Trophoblast cell (in vitro differentiated cells and primary cell): ENCODE data around the gene NAB2.

Source experiments
- DNase-seq, 2 donors: peaks; one replicate each; pipeline ENCODE4 v3.0.0-alpha.2; 2016
- H2AFZ ChIP-seq: 2 replicates; pipeline ENCODE4 v1.6.1; 2013; ENCODE audit warnings: low read length, moderate library complexity, mild to moderate bottlenecking; ENCODE audit not compliant: insufficient read depth, poor library complexity
- H2AK5ac ChIP-seq: 2 replicates; pipeline ENCODE4 v1.6.1; 2013; ENCODE audit warnings: mild to moderate bottlenecking, low read length
- H2BK120ac ChIP-seq: 2 replicates; pipeline ENCODE4 v1.6.1; 2013; ENCODE audit warnings: low read length, mild to moderate bottlenecking, moderate library complexity; ENCODE audit not compliant: insufficient read depth, poor library complexity
- H2BK12ac ChIP-seq: 2 replicates; pipeline ENCODE4 v1.6.1; 2013; ENCODE audit warnings: mild to moderate bottlenecking, low read length, moderate library complexity
- H2BK5ac ChIP-seq: 2 replicates; pipeline ENCODE4 v1.6.1; 2013; ENCODE audit warnings: low read length, low read depth, moderate library complexity, mild to moderate bottlenecking; ENCODE audit not compliant: poor library complexity
- H3K14ac ChIP-seq: 2 replicates; pipeline ENCODE4 v1.6.1; 2013; ENCODE audit warnings: mild to moderate bottlenecking, low read length
- H3K18ac ChIP-seq: 2 replicates; pipeline ENCODE4 v1.6.1; 2013; ENCODE audit warnings: mild to moderate bottlenecking, low read length
- H3K23ac ChIP-seq: 2 replicates; pipeline ENCODE4 v1.6.1; 2013; ENCODE audit warnings: low read length
- H3K27ac ChIP-seq: 2 replicates; pipeline ENCODE4 v1.5.1; 2013; ENCODE audit warnings: low read depth, mild to moderate bottlenecking, inconsistent platforms, low read length, moderate library complexity
- H3K27me3 ChIP-seq: 2 replicates; pipeline ENCODE4 v1.6.1; 2013; ENCODE audit warnings: inconsistent platforms, mild to moderate bottlenecking, low read length, moderate library complexity; ENCODE audit not compliant: insufficient read depth
- H3K36me3 ChIP-seq, 2 experiments: 1 replicate in 1 of 2; 2 replicates in 1 of 2; pipeline ENCODE4 v1.6.1; 2013; ENCODE audit warnings: low read length in 2 of 2, mild to moderate bottlenecking in 2 of 2, moderate library complexity in 1 of 2; ENCODE audit not compliant: insufficient read depth in 2 of 2, control insufficient read depth in 1 of 2
- H3K4ac ChIP-seq: 2 replicates; pipeline ENCODE4 v1.6.1; 2013; ENCODE audit warnings: low read depth, mild to moderate bottlenecking, low read length, moderate library complexity
- H3K4me1 ChIP-seq, 2 experiments: 1 replicate in 1 of 2; 2 replicates in 1 of 2; pipeline ENCODE4 v1.6.1; 2013; ENCODE audit warnings: low read length in 2 of 2, mild to moderate bottlenecking in 2 of 2, moderate library complexity in 1 of 2; ENCODE audit not compliant: insufficient read depth in 2 of 2, control insufficient read depth in 1 of 2
- H3K4me2 ChIP-seq: 2 replicates; pipeline ENCODE4 v1.6.1; 2013; ENCODE audit warnings: inconsistent platforms, mild to moderate bottlenecking, low read length, moderate library complexity
- H3K4me3 ChIP-seq: 2 replicates; pipeline ENCODE4 v1.5.1; 2013; ENCODE audit warnings: mild to moderate bottlenecking, low read depth, low read length, inconsistent platforms
- H3K79me1 ChIP-seq: one replicate; pipeline ENCODE4 v1.6.1; 2013; ENCODE audit warnings: low read length
- H3K79me2 ChIP-seq: 2 replicates; pipeline ENCODE4 v1.6.1; 2013; ENCODE audit warnings: low read length, mild to moderate bottlenecking; ENCODE audit not compliant: control insufficient read depth, insufficient read depth, poor library complexity
- H3K9ac ChIP-seq: 2 replicates; pipeline ENCODE4 v1.6.1; 2013; ENCODE audit warnings: mild to moderate bottlenecking, low read length
- H3K9me3 ChIP-seq: 2 replicates; pipeline ENCODE4 v1.6.1; 2013; ENCODE audit warnings: low read depth, mild to moderate bottlenecking, control low read depth, inconsistent platforms, low read length; ENCODE audit not compliant: insufficient read depth
- H4K12ac ChIP-seq: 2 replicates; pipeline ENCODE4 v1.6.1; 2013; ENCODE audit warnings: low read depth, mild to moderate bottlenecking, low read length, moderate library complexity
- H4K8ac ChIP-seq: 2 replicates; pipeline ENCODE4 v1.6.1; 2013; ENCODE audit warnings: low read depth, mild to moderate bottlenecking, low read length, moderate library complexity
- H4K91ac ChIP-seq: one replicate; pipeline ENCODE4 v1.6.1; 2013; ENCODE audit warnings: low read depth, mild to moderate bottlenecking, low read length, moderate library complexity
- WGBS: extraction: QIAGEN DNeasy Blood & Tissue Kit; methylation state at CpG from one replicate; pipeline ENCODE4 v1.1.7; 2013; ENCODE audit warnings: missing lambda C conversion rate; ENCODE audit not compliant: insufficient read length, insufficient coverage; ENCODE audit errors: extremely low coverage; 5-methylcytosine and 5-hydroxymethylcytosine counted together

NAB2 gene

GRCh38 chr12:57093415-57094207, 4.7 kb downstream of the NAB2 start:
- Histone ChIP-seq H3K9me3 (peaks cover 2% of the 10 kb centered on the region), H4K91ac (peak overlapping the region; percentile 84), H4K12ac (peak overlapping the region; percentile 56), H2BK5ac (peak overlapping the region; percentile 35), H3K79me1 (peaks cover 16% of the 10 kb centered on the region), H3K14ac (peak overlapping the region; percentile 43), H3K27ac (peak overlapping the region; percentile 71), H2AFZ (no peak overlapping the region), H2BK12ac (peak overlapping the region; percentile 32), H3K4me3 (no peak overlapping the region), H3K4ac (peak overlapping the region; percentile 42), H3K27me3 (no peaks in the 10 kb centered on the region), H3K79me2 (peaks cover 14% of the 10 kb centered on the region), H3K4me1 (peaks cover 18 to 22% of the 10 kb centered on the region in 2 experiments), H2AK5ac (peak overlapping the region; percentile 84), H4K8ac (peak overlapping the region; percentile 34), H3K36me3 (peaks cover 58 to 67% of the 10 kb centered on the region in 2 experiments), H3K18ac (peak overlapping the region; percentile 48), H3K4me2 (peak overlapping the region; percentile 23), H2BK120ac (peak overlapping the region; percentile 57), H3K9ac (no peak overlapping the region), H3K23ac (no peak overlapping the region)
- peak in 1 of 2 donors; percentile 49 for DNase-seq
- WGBS: no CpG with 5 or more reads among the region's 24 CpGs

DNA sequence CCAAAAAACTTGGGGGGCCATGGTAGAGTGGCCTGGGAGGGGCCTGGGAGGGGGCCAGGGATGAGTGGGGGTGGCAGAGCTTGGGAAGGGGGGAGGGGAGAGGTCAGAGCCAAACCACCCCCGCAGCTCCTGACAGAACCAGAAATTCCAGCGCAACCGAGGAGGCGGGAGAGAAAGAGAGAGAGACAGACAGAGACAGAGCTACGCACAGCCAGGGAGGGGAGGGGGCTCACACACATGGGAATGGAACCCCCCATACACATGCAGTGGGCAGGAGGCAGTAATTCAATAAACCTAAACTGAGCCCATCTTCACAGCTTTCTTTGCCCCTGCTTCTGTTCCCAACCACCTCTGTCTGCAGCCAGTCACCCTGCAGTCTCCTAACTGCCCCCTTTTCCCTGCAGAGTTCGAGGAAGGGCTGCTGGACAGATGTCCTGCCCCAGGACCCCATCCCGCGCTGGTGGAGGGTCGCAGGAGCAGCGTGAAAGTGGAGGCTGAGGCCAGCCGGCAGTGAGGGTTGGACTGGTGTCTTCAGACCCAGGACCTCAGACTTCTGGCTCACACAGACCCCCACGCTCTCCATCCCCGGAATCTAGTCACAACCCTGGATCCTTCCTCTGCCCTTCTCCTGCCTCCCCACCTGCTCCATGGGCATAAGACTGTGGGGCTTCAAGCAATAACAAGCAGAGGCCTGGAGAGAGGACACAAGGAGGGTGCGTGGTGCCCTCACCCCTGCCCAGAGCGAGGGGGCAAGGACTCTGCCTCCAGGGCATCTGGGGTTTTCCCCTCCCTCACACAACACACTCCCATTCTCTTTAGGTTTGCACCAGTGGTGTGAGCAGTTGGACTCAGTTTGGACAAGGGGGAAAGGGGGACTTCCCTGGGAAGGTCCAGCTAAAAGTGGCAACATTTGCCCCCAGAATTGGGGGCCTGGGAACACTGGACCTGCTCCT, 5.6 kb downstream of the NAB2 start:
- H3K79me2 ChIP-seq: peaks cover 10% of the 10 kb centered on the region
- H3K9ac ChIP-seq: no peak overlapping the region
- peak overlapping the region; percentile 60 for H3K27ac ChIP-seq
- H3K14ac ChIP-seq: peak overlapping the region; percentile 62
- WGBS: no CpG with 5 or more reads among the region's 15 CpGs
- H2AK5ac ChIP-seq: peak overlapping the region; percentile 35
- H4K12ac ChIP-seq: peak overlapping the region; percentile 22
- H2AFZ ChIP-seq: no peak overlapping the region
- H3K4ac ChIP-seq: no peak overlapping the region
- H3K27me3 ChIP-seq: no peaks in the 10 kb centered on the region
- peak overlapping the region; percentile 17 for H2BK12ac ChIP-seq
- no peak overlapping the region for H3K4me3 ChIP-seq
- H3K18ac ChIP-seq: peak overlapping the region; percentile 69
- peak overlapping the region; percentile 64 for H4K91ac ChIP-seq
- peak overlapping the region; percentile 45 for H3K4me2 ChIP-seq
- peak overlapping the region; percentile 44 for H2BK120ac ChIP-seq
- H3K36me3 ChIP-seq: peaks cover 67 to 75% of the 10 kb centered on the region in 2 experiments
- H3K9me3 ChIP-seq: peaks cover 2% of the 10 kb centered on the region
- H3K4me1 ChIP-seq: peaks cover 18 to 22% of the 10 kb centered on the region in 2 experiments
- peaks cover 11% of the 10 kb centered on the region for H3K79me1 ChIP-seq
- peak overlapping the region; percentile 18 for H2BK5ac ChIP-seq
- no peak for DNase-seq
- H4K8ac ChIP-seq: peak overlapping the region; percentile 37
- H3K23ac ChIP-seq: no peak overlapping the region

- WGBS: no CpG with 5 or more reads among the region's 3 CpGs
- peaks cover 73 to 83% of the 10 kb centered on the region in 2 experiments for H3K36me3 ChIP-seq
These were observed 6.5 kb downstream of the NAB2 start for GRCh38 chr12:57095440-57095839.

GRCh38 chr12:57096099-57096572, 7.2 kb downstream of the NAB2 start:
- H4K91ac ChIP-seq: peak overlapping the region; percentile 6
- H2BK120ac ChIP-seq: no peak overlapping the region
- no peak overlapping the region for H3K4ac ChIP-seq
- no CpG with 5 or more reads among the region's 6 CpGs for WGBS
- no peak overlapping the region for H3K18ac ChIP-seq
- peaks cover 1% of the 10 kb centered on the region for H3K79me2 ChIP-seq
- no peak overlapping the region for H2AFZ ChIP-seq
- no peak overlapping the region for H2BK5ac ChIP-seq
- DNase-seq: no peak
- H3K79me1 ChIP-seq: peaks cover 8% of the 10 kb centered on the region
- H3K27ac ChIP-seq: peak overlapping the region; percentile 5
- peaks cover 67 to 77% of the 10 kb centered on the region in 2 experiments for H3K36me3 ChIP-seq
- H3K4me1 ChIP-seq: peaks cover 12 to 15% of the 10 kb centered on the region in 2 experiments
- no peak overlapping the region for H3K4me3 ChIP-seq
- H3K9ac ChIP-seq: no peak overlapping the region
- no peak overlapping the region for H2BK12ac ChIP-seq
- no peak overlapping the region for H3K23ac ChIP-seq
- H3K4me2 ChIP-seq: no peak overlapping the region
- H3K14ac ChIP-seq: no peak overlapping the region
- H2AK5ac ChIP-seq: no peak overlapping the region
- no peak overlapping the region for H4K8ac ChIP-seq
- H3K27me3 ChIP-seq: no peaks in the 10 kb centered on the region
- H4K12ac ChIP-seq: no peak overlapping the region
- peaks cover 2% of the 10 kb centered on the region for H3K9me3 ChIP-seq

More at GRCh38 chr12:57095440-57095839, 6.5 kb downstream of the NAB2 start:
- H3K4me3 ChIP-seq: no peak overlapping the region
- no peak overlapping the region for H2BK120ac ChIP-seq
- H2BK12ac ChIP-seq: no peak overlapping the region
- H3K4ac ChIP-seq: no peak overlapping the region
- no peak overlapping the region for H2AK5ac ChIP-seq
- no peak for DNase-seq
- peaks cover 18 to 21% of the 10 kb centered on the region in 2 experiments for H3K4me1 ChIP-seq
- H4K8ac ChIP-seq: no peak overlapping the region
- H3K4me2 ChIP-seq: no peak overlapping the region
- no peak overlapping the region for H3K9ac ChIP-seq
- H2BK5ac ChIP-seq: no peak overlapping the region
- H3K9me3 ChIP-seq: peaks cover 2% of the 10 kb centered on the region
- no peak overlapping the region for H2AFZ ChIP-seq
- H4K12ac ChIP-seq: no peak overlapping the region
- H3K79me2 ChIP-seq: peaks cover 7% of the 10 kb centered on the region
- H3K79me1 ChIP-seq: peaks cover 8% of the 10 kb centered on the region
- H3K18ac ChIP-seq: no peak overlapping the region
- H4K91ac ChIP-seq: no peak overlapping the region
- no peak overlapping the region for H3K14ac ChIP-seq
- H3K23ac ChIP-seq: no peak overlapping the region
- no peak overlapping the region for H3K27ac ChIP-seq
- H3K27me3 ChIP-seq: no peaks in the 10 kb centered on the region
